Transverse colon (tissue), 4 donors: Measurements from ENCODE around the gene PPCDC.

Experiments used
- CTCF ChIP-seq, 5 experiments: fragments of 200-600 bp in 3 of 5; fragments of 450-650 bp in 2 of 5; sonication (generic) in 3 of 5; IDR thresholded peaks; 1 replicate in 2 of 5; 2 replicates in 3 of 5; pipeline ENCODE4 v1.5.1; 2016 to 2017; ENCODE audit warnings: antibody characterized with exemption in 5 of 5, inconsistent platforms in 3 of 5, mild to moderate bottlenecking in 2 of 5, moderate library complexity in 1 of 5
- POLR2A ChIP-seq: fragments of 450-650 bp; IDR thresholded peaks from one replicate; pipeline ENCODE4 v1.6.1; 2016; ENCODE audit warnings: antibody characterized with exemption, mild to moderate bottlenecking, moderate library complexity
- POLR2AphosphoS5 ChIP-seq, 3 donors: sonication (generic); formaldehyde crosslinking; IDR thresholded peaks; one replicate each; pipeline ENCODE4 v1.6.1; 2016; ENCODE audit warnings: antibody characterized with exemption in 3 of 3

GRCh38 chr15:75068748-75069147, 45.4 kb downstream of the PPCDC start:
- no peak for TF ChIP-seq CTCF (IDR thresholded peaks at IDR 0.05)
- TF ChIP-seq POLR2AphosphoS5 (IDR thresholded peaks at IDR 0.05), result no peak
- TF ChIP-seq POLR2A, result no peak
